IPS DF 4.7 (cell line): ENCODE measurements around the gene ORM2.

Source experiments
- DNase-seq: peaks from one replicate; pipeline ENCODE4 v3.0.0-alpha.2; 2013; ENCODE audit warnings: low spot score; ENCODE audit errors: extremely low read depth

Gene ORM2

DNA sequence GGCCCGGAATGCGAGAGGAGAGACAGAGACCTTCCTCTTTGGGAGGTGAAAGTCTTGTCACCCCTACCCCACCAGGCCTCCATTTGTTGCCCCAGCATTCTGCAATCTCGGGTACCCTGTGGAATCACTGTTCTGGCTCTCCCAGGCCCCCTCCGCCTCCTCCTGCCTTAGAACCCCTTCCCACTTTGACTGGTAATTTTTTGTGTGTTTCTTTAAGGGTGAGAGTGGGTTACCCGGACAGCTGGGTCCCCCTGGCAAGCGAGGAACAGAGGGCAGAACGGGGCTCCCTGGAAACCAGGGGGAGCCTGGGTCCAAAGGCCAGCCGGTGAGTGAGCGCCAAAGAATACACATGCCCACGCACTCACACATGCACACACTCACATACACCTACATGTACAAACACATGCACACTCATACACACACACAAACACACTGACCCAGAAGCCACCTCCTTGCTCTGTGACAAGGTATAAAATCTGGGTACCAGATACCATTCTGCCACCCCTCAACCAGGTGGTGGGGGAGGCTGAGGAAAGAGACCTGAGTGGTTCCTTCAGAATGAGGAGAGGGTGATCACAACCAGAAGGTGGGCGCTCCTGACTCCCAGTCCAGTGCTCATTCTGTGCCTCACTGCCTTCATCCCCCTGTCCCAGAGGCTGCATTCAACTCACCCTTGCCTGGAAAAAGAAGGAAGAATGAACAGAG, 37.6 kb upstream of the ORM2 start:
- DNase-seq = no peak

DNA sequence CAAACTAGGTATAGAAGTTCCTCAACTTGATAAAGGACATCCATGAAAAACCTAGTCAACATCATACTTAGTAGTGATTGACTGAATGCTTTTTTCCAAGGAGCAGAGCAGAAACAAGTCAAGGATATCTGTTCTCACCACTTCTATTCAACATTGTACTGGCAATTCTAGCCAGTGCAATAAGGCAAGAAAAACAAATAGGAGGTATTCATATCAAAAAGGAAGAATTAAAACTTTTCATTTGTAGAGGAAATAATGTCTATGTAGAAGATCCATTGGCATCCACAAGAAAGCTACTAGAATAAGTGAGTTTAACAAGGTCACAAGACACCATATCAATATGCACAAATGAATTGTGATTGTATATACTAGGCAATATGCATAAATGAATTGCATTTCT, 35.0 kb upstream of the ORM2 start:
- no peak for DNase-seq

DNA sequence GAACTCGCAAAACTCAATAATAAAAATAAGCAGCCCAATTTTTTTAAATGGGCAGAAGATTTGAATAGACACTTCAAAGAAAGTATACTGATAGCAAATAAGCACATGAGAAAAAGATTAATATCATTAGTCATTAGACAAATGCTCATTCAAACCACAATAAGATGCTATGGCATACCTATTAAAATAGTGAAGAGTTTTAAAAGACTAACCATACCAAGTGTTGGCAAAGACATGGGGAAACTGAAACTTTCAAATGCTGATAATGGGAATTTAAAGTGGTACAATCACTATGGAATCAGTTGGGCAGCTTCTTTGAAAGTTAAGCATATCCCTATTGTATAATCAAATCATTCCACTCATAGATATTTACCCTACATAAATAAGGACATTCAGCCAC, 33.3 kb upstream of the ORM2 start:
- DNase-seq = no peak

DNA sequence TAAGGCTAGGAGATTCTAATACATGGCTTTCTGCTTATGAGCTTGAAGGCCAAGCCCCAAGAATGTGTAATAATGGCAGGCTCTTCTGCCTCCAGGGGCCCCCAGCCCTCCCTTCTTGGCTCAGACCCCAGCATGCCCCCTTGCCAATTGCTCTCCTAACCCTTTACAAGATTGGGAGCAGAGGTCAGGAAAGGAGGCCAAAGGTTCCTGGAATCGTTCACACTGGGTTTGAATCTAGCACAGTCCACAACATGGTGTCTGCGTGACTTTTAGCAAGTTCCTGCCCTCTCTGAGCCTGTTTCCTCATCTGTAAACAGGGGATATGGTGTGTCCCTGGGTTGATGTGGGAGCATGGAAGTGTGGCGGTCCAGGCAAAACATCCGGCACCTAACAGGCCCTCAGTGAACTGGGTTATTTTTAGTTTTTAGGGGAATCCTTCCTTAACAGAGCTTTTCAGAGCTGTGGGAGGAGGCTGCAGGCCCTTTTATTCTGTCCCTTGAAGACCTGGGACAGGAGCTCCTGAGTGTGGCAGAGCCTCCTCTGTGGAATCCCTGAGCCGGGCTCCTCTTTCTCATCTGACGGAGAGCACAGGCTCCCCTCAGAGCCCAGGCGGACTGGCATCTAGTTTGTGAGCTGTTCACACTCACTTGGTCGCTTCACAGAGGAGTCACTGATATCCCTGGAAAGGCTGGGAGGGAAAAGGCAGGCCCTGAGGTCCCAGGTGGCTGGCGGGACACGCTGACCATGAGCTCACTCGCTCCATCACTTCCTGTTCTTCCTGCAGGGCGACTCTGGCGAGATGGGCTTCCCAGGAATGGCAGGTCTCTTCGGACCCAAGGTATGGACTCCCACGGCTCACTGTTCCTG, 30.1 kb upstream of the ORM2 start:
- DNase-seq = no peak

DNA sequence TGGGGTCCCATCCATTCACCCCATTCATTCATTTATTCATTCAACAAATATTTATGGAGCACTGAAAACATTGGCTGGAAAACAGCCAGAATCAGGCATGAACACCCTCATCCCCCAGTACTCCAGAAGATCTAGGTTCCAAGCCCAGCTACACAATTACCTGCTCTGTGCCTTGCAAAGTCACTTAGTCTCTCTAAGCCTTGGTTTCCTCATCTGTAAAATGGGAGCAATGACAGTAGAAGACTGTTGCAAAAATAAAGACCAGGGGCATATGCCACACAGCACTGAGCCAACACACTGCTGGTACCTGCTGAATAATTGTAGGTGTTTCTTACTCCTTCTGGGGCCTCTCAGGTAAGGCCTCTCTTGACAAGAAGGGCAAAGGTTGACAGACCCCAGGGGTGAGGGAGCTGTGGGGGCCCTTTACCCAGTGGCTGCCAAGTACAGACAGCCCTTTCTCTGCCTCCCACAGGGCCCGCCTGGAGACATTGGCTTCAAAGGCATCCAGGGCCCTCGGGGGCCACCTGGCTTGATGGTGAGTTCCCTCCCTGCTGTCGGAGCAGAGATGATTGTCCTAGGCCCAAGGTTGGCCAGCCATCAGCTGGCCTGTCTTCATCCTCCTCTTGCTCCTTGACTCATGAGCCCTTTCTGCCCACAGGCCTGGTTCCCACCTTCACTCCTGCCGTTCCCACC, 29.4 kb upstream of the ORM2 start:
- no peak for DNase-seq

DNA sequence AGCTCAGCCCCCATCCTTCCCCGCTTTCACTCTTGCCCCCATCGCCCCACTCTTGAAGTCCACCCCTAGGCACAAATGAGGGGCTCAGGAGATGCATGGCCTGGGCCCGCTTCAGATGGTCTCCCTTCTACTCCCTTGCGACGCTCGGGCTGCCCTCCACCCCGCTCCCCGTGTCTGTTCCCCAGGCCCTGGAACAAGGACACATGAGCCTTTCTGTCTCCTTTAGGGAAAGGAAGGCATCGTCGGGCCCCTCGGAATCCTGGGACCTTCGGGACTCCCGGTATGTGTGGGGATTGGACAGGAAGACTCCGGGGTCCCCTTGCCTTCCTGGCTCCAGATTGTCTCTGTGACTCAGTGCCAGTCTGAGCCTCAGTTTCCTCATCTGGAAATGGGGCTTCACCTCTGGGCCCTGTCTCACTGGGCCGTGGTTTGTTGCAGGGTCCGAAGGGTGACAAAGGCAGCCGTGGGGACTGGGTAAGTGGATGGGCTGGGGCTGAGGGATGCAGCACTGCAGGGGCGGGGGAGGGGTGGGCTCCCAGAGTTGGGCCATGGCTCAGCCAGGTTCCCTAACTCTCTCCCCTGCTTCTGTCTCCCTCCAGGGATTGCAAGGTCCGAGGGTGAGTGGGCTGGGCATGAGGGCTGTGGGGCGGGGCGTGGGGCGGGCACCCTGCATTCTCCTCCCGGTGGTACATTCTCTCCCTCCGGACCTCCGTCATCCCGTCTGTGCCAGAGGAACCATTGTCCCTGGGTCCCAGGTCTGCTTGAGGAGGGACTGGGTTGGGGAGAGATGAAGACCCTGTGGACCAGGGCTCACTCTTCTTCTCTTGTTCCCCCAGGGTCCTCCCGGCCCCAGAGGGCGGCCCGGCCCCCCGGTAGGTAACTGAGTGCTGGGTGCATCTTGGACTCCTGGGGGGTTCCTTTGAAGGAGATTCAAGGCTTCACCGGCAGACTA, 28.5 kb upstream of the ORM2 start:
- DNase-seq = no peak

DNA sequence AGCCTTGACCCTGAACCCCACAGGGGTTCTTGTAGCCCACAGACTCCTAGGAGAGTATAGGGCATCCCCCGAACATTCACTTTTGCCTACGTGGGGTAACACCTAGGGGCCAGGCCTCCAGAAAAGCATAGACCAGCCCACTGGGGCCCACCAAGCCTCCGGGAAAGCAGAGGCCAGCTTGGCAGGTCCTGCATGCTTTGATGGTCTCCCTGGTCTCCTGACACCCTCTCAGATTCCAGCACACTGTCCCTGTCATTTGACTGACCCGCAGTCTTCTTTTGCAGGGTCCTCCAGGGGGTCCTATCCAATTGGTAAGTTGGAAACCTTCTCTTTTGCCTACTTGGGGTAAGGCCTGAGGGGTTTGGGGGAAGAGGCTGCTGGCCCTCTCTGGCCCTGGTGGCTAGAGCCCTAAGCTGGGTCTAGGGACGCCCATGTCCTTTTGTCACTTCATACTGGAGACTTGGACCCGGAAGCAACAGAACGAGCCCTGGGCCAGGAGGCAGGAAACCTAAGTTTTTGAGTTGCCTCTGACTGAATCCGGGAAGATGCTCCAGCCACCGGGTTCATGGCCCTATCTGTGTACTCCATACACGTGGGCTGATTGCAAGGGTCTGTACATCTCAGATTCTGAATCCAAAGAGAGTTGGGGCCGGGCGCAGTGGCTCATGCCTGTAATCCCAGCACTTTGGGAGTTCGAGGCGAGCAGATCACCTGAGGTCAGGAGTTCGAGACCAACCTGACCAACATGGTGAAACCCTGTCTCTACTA, 27.7 kb upstream of the ORM2 start:
- no peak for DNase-seq

DNA sequence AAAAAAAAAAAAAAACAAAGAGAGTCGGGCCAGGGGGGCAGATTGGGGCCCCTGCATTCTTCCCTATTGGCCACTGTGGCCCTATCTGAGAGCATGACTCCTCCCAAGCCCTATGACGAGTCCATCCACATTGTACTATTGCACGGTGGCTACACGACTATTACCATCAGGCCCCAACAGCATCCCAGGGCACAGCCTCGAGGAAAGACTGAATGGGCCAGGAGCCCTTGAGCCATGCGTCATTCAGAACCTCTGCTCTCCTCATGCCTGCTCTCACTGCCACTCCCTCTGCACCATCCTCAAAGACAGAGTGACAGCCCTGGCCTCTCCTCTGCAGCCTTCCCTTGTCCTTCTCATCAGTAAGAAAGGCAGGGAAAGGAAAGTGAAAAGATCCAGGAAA, 26.9 kb upstream of the ORM2 start:
- no peak for DNase-seq

DNA sequence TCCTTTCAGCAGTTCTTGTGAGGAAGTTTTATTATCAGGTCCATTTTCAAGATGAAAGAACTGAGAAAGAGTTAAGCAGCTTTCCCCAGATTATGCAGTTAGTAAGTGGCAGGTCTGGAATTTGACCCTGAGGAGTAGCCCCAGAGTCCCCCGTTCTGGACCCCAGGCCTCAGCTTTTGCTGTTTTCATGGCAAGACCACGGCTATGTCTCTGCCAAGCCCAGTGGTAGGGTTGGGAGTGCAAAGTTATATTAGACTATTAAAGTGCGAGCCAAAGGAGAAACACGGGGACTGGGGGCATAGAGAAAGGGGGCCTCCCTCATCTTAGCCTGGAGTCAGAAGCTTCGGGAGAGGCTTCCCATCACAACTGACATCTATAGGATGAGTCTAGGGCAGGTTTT, 26.1 kb upstream of the ORM2 start:
- no peak for DNase-seq

DNA sequence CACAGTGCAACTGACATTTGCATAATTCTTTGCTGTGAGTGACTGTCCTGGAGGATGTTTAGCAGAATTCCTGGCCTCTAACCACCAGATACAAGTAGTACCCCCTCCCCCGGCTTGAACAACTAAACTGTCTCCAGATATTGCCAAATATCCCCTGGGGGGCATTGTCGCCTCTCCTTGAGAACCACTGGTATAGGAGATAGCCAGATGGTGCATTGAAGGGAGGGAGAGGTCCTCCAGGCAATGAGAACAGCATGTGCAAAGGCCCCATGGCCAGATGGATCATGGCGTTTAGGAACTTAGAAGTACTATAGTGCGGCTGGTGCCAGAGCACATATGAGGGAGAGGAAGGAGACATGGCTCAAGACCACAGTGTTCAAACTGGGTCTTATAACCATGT, 25.7 kb upstream of the ORM2 start:
- no peak for DNase-seq

DNA sequence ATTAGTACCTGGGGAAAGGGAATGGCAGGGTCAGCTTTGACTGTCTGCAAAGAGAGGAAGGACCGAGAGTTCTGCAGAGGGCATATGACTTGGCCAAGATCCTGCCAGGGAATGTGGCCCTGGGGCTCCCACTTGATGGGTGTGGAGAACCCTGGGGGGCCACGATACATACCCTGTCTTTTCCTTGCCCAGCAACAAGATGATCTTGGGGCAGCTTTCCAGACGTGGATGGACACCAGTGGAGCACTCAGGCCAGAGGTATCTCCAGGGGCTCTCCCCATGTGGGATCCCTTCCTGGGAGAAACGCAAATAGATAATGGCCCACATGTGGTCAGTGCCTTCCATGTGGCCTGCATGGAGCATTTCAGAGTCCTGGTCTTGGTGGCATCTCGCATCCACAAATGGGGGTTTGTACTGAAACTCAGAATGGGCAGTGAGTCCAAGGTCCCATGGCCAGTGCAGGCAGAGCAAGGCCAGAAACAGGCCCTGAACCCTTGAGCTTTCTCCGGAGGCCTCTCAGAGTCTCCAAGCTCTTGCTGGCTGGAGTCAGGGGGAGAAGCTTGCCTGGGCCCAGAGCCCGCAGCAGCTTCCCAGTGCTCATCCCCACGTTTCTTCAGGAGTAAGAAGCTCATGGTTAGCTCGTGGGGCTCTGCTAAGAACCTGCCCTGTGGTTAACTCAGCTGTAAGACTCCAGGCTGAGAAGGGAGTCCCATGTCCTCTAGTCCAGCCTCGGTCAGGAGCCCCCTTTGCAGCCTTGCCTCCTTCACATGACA, 25.1 kb upstream of the ORM2 start:
- DNase-seq = no peak

DNA sequence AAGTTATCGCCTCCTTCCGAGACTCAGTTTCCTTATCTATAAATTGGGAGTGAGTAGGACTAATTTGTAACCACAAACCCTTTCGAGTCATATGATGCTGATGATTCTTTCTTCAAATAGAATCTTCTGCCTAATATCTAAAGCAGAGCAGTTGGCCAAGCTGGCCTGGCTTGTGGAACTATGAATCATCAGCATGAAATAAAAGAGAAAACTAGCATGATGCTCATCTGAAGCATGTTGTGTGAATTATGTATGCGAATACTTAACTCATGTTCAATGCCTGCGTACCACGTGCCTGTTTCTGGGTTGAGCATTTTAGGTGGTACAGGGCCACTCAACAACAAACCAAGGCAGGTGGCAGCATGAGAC, 21.8 kb upstream of the ORM2 start:
- DNase-seq = no peak

DNA sequence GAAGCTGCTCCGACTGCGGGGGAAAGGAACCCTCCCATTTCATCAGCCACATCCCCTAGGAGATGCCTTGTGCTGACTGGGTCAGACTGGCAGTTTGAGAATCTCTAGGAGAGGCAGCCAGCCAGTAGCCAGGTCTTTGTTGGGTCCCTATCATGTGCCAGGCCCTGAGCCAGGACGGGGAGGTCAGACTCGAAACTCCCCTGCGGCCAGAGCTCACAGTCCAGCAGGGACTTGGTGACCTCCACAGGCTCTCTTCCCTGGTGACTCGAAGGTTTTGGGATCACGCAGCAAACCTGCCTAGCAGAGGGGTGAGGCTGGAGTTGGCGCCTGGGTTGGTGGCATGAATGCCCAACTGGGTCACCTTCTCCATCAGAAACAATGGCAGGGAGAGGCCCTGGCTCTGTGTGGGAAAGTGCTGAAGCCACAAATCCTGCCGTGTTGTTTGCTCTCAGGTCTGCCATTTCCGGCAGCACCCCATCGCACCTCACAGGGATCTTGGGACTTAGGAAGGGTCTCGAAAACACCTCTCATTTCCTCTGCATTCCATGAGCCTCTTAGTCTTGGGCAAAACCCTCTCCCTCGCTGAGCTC, 21.2 kb upstream of the ORM2 start:
- no peak for DNase-seq

DNA sequence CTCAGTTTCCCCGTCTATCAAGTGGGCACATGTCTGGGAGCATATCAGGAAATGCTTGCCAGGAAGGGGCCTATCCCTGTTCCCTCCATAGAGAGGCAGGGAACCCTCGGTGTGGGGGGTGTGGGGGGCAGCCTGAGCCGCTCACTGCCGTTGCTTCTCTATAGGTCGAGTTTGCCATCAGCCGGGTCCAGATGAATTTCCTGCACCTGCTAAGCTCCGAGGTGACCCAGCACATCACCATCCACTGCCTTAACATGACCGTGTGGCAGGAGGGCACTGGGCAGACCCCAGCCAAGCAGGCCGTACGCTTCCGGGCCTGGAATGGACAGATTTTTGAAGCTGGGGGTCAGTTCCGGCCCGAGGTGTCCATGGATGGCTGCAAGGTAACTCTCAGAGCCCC, 20.6 kb upstream of the ORM2 start:
- no peak for DNase-seq

DNA sequence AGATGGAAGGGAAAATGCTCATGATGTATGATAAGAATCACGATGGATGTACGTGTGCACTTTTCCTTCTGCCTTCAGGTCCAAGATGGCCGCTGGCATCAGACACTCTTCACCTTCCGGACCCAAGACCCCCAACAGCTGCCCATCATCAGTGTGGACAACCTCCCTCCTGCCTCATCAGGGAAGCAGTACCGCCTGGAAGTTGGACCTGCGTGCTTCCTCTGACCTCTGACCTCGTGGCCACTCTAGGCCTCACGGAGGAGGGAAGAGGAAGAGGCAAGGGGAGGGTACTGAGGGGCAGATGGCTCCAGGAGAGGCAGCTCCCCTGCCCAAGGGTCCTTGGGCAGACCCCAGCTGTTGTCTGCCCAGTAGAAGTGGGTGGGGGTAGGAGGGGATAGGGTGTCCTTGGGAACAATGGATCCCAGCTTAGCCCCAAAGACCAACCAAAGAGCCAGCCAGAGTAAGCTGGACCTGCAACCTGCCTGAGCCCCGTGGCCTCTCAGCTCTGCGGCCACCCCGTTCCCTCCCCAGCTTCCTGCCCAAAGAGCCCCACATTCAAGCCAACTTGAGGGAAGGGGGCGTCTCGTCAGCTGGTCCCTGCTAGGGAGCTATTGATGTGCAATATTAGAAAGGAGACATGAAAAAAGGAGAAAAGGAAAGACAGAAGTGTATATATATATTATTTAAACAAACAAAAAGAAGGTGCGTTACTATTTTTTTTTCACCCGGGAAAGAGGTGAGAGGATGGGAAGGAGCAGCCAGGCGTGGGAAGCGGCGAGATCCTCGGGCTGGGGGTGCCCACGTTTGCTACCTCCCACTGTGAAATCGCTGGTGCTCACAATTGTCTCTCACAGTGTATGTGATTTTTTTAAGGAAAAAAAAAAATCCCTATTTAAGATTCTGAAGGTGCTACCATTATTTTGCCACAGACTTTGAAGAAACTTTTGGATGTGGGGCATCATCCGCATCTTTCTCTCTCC, 18.9 kb upstream of the ORM2 start:
- no peak for DNase-seq

DNA sequence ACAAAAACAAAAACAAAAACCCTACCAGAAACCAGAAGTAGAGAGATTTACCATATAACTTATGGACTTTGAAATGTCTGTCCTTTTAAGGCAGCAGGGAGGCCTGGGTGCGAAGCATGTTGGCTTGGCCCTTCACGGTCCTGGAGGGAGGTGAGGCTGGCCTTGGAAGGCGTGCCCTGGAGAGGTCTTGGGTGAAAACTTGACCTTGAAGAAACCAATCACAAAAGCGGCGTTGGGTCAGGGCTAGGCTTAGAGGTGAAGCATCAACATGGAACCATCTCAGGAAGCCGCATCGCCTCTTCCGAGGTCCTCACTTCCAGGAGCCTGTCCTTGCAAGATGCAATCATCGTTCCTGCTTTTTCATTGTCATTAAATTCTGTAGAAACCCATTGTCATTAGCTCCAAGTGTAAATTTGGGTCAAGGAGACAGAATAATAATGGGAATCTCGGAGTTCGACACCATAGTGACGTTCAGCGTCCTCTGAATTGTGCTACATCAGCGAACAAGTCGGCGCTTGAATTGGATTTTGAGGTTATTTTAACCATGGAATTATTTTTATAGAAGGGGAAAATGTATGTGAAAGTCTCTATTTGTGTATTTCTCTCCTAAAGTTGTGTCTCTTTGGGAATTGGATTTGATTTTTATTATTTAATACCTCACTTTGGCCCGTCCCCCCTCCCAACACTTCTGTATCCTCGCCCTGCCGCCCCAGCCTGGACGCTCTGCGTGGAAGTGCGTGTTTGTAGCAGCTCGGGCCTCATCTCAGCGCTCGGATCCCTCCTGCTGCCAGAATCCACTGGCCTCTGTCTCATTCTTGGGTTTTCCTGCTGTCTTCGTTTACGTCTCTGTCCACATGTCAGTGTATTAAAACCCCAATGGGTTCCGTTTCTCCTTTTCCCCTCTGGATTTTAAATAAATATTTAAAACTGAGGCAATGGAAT, 17.8 kb upstream of the ORM2 start:
- DNase-seq = no peak

DNA sequence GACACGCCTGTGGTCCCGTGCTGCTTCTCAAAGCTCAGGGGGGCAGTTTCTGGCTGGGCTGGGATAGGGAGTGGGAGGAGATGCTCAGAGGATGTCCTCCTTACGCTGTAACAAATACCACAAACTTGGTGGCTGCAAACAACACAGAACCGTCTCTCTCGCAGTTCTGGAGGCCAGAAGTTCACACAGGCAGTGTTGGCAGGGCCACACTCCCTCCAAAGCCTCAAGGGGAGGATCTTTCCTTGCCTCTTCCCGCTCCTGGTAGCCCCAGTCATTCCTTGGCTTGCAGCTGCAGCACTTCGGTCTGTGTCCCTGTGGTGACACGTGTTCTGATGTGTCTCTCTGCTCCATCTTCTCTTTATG, 17.2 kb upstream of the ORM2 start:
- no peak for DNase-seq
